WI38 (cell line): ENCODE results near the gene TEX101.
"Not testable (repeated sequence)": the region's sequence is repeated elsewhere in the genome, so short reads cannot be mapped to it uniquely, and the experiment has no call there.

Experiments used
- H3K4me3 ChIP-seq: 2 replicates; pipeline ENCODE4 v1.5.1; 2011; ENCODE audit warnings: low read depth, mild to moderate bottlenecking, control low read depth, low read length
- TF ChIP-seq, protein P1 (sequence below): IDR thresholded peaks from 2 replicates; pipeline ENCODE4 v1.5.1; 2012; ENCODE audit warnings: low read depth, mild to moderate bottlenecking, control low read depth, low read length

The TEX101 gene

DNA sequence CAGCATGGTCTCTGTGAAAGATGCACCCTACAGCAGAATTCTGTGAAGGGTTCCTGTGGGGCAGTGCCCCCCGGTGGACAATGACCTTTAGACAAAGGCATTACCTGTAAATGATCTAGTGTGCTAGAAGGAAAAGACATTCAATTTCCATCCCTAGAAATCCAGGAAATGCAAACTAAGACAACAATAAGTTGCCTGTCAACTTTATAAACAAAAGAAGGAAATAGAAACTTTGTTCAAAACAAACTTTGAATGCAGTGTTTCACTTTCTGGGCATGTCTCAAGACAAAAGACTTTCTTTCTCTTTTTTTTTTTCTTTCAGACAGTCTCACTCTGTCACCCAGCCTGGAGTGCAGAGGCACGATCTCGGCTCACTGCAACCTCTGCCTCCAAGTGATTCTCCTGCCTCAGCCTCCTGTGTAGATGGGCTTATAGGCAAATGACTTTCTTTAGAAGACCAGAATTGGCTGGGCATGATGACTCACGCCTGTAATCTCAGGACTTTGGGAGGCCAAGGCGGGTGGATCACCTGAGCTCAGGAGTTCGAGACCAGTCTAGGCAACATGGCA, 15.5 kb downstream of the TEX101 start:
- TF ChIP-seq, protein P1, sequence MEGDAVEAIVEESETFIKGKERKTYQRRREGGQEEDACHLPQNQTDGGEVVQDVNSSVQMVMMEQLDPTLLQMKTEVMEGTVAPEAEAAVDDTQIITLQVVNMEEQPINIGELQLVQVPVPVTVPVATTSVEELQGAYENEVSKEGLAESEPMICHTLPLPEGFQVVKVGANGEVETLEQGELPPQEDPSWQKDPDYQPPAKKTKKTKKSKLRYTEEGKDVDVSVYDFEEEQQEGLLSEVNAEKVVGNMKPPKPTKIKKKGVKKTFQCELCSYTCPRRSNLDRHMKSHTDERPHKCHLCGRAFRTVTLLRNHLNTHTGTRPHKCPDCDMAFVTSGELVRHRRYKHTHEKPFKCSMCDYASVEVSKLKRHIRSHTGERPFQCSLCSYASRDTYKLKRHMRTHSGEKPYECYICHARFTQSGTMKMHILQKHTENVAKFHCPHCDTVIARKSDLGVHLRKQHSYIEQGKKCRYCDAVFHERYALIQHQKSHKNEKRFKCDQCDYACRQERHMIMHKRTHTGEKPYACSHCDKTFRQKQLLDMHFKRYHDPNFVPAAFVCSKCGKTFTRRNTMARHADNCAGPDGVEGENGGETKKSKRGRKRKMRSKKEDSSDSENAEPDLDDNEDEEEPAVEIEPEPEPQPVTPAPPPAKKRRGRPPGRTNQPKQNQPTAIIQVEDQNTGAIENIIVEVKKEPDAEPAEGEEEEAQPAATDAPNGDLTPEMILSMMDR = no peak
- no peak overlapping the region for H3K4me3 ChIP-seq

DNA sequence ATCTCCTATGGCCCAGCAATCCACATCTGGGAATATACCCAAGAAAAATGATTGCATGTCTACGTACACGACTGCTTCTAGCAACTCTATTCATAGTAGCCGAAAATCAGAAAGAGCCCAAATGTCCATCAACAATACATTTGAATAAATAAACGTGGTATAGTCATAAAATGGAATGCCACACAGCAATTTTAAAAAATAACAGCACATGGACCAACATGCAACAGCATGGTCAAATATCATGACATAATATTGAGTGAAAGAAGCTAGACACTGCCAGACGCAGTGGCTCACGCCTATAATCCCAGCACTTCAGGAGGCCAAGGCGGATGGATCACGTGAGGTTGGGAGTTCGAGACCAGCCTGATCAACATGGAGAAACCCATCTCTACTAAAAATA, 16.3 kb downstream of the TEX101 start:
- no peak overlapping the region for H3K4me3 ChIP-seq
- TF ChIP-seq, protein P1 = no peak

DNA sequence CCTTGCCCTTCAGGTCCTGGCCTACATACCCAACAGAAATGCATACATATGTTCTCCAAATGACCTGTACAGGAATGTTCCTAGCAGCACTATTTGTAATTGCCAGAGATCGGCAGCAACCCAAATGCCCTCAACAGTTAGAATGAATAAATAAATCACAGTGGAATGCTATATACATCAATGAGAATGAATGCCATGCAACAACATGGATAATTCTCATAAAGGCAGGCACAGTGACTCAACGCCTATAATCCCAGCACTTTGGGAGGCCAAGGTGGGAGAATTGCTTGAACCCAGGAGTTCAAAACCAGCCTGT, 18.6 kb downstream of the TEX101 start:
- TF ChIP-seq, protein P1 = no peak
- no peak overlapping the region for H3K4me3 ChIP-seq

DNA sequence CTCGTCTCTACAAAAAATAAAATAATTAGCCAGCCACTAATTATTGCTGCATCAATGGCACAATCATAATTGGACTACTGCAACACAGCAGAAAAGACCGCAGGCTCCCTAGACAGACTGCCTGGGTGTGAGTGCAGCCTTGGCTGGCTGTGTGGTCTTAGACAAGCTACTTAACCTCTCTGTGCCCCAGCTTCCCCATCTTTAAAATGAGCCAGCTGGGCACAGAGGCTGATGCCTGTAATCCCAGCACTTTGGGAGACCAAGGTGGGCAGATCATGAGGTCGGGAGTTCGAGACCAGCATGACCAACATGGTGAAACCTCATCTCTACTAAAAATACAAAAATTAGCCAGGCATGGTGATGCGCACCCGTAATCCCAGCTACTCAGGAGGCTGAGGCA, 19.0 kb downstream of the TEX101 start:
- TF ChIP-seq, protein P1 = no peak
- H3K4me3 ChIP-seq = no peak overlapping the region

DNA sequence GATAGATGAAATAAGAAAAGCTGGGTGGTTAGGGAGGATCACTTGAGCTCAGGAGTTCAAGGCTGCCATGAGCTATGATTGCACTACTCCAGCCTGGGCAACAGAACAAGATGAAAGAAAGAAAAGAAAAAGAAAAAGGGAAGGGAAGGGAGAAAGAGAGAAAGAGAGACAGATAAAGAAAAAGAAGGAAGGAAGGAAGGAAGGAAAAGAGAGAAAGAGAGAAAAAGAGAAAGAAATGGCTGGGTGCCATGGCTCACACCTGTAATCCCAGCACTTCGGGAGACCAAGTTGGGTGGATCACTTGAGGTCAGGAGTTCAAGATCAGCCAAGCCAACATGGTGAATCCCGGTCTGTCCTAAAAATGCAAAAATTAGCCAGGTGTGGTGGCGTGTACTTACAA, 21.1 kb downstream of the TEX101 start:
- H3K4me3 ChIP-seq = no peak overlapping the region
- TF ChIP-seq, protein P1 = no peak

DNA sequence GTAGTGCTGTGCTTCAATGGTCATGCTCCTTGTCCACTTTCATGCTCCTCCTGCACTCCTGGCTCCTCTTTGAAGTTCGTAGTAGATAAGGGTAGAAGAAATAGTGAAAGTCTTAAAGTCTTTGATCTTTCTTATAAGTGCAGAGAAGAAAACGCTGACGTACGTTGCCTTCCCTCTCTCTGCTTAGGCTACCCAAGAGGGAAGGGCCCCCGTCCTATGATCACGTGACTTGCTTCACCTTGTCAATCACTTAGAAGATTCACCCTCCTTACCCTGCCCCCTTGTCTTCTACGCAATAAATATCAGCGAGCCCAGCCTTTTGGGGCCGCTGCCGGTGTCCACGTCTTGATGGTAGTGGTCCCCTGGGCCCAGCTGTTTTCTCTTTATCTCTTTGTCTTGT, 22.6 kb downstream of the TEX101 start:
- not testable (repeated sequence) for H3K4me3 ChIP-seq

DNA sequence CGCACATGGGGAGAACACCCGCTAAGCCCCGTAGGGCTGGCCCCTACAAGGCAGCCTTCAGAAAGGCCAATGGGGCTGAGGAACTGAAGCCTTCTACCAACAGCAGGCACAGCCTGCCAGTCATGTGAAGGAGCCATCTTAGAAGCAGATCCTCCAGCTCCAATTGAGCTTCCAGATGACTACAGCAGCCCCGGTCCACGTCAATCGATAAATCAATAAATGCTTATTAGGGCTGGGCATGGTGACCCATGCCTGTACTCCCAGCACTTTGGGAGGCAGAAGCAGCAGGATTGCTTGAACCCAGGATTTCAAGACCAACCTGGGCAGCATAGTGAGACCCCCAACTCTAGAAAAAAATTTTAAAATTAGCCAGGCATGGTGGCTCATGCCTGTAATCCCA, 23.0 kb downstream of the TEX101 start:
- TF ChIP-seq, protein P1 = no peak
- no peak overlapping the region for H3K4me3 ChIP-seq

DNA sequence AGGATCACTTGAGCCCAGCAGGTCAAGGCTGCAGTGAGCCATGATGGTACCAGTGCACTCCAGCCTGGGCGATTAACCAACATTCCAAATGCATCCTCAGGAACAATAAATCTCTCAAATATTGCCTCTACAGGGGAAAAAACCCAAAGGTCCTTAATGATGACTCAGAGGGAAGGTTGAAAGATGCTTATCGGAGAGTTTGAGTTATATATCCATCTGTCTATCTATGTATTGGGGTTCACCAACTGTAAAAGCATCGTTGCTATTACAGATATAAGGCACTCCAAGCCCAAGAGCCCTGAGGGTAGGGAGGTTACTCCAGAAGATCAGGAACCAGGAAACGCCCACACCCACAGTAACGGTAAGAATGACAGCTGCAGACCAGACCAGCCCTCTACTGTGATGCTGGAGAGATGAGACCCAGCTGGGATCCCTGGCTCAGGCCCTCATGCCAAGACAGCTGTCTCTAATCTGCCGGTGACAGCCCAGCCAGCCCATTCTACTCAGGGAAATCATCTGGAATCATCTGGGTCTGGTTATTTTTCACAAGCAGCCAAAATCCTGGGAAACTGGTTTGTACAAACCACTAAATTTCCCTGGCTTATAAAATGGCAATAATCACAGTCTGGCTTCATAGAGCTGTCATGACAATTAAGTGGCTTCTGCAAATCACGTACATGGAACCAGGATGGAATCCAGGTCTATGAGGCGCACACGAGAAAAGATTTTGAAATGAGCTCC, 23.8 kb downstream of the TEX101 start:
- TF ChIP-seq, protein P1 = no peak
- H3K4me3 ChIP-seq = no peak overlapping the region
